H1 (cell line): ENCODE data around the gene PPARA. TPM values are rescaled to one million over a fixed set of nuclear protein-coding genes. Genes with fewer than 3 reads are reported as not detected.

Experiments
- NANOG ChIP-seq: IDR thresholded peaks from 2 replicates; pipeline ENCODE4 v1.6.1; 2011; ENCODE audit warnings: low read length, low read depth, mild to moderate bottlenecking, inconsistent platforms; ENCODE audit not compliant: insufficient read depth, poor library complexity, severe bottlenecking
- RBBP5 ChIP-seq: IDR thresholded peaks from 2 replicates; pipeline ENCODE4 v1.7.1; 2012; ENCODE audit warnings: low read depth, mild to moderate bottlenecking, inconsistent platforms, low read length, moderate library complexity, borderline replicate concordance
- RFX5 ChIP-seq: IDR thresholded peaks from 2 replicates; pipeline ENCODE4 v1.6.1; 2011; ENCODE audit warnings: low read depth, low read length, improper control_type of control experiment, borderline replicate concordance
- RXRA ChIP-seq: IDR thresholded peaks from 2 replicates; pipeline ENCODE4 v1.6.1; 2011; ENCODE audit warnings: low read depth, mild to moderate bottlenecking, low read length, moderate library complexity; ENCODE audit not compliant: insufficient read depth
- TCF12 ChIP-seq: IDR thresholded peaks from 2 replicates; pipeline ENCODE4 v1.6.1; 2011; ENCODE audit warnings: low read depth, mild to moderate bottlenecking, low read length
- TEAD4 ChIP-seq: IDR thresholded peaks from 2 replicates; pipeline ENCODE4 v1.6.1; 2012; ENCODE audit warnings: low read depth, low read length, inconsistent platforms, mixed read lengths
- polyA plus RNA-seq, 7 experiments: library from polyadenylated mRNA; depleted of rRNA in 3 of 7; stranded (reverse) in 5 of 7; unstranded in 2 of 7; fragments of >200 nt in 5 of 7; fragments of 200-250 nt in 2 of 7; gene quantifications; 1 replicate in 5 of 7; 2 replicates in 1 of 7; 4 replicates in 1 of 7; pipeline versions ENCODE4 v1.2.1 to v1.2.3, GENCODE V29; 2011 to 2013; ENCODE audit warnings: missing spikeins in 2 of 7, mixed read lengths in 2 of 7
- total RNA-seq: library from RNA; stranded (reverse); fragmentation: NEBNext Ultra II Directional; extraction: Animal tissue kit (Norgen Biotek cat#: 25700); gene quantifications from 2 replicates; pipeline ENCODE4 v1.2.1, GENCODE V29; 2021
- TF ChIP-seq, protein P1 (sequence below): fragments of 300-600 bp; sonication (generic); IDR thresholded peaks from 2 replicates; pipeline ENCODE4 v1.7.1; 2012; ENCODE audit warnings: low read length, moderate library complexity, mild to moderate bottlenecking, inconsistent platforms; ENCODE audit not compliant: insufficient replicate concordance
- TF ChIP-seq, protein P2 (sequence below): IDR thresholded peaks from 2 replicates; pipeline ENCODE4 v1.6.1; 2012; ENCODE audit warnings: inconsistent platforms

The PPARA gene
- total and polyA plus RNA-seq, 2 of the 8 experiments (the other 6 are each of a cell fraction or from before 2014, with no cell fraction given), result 3.1 to 8.2 TPM

DNA sequence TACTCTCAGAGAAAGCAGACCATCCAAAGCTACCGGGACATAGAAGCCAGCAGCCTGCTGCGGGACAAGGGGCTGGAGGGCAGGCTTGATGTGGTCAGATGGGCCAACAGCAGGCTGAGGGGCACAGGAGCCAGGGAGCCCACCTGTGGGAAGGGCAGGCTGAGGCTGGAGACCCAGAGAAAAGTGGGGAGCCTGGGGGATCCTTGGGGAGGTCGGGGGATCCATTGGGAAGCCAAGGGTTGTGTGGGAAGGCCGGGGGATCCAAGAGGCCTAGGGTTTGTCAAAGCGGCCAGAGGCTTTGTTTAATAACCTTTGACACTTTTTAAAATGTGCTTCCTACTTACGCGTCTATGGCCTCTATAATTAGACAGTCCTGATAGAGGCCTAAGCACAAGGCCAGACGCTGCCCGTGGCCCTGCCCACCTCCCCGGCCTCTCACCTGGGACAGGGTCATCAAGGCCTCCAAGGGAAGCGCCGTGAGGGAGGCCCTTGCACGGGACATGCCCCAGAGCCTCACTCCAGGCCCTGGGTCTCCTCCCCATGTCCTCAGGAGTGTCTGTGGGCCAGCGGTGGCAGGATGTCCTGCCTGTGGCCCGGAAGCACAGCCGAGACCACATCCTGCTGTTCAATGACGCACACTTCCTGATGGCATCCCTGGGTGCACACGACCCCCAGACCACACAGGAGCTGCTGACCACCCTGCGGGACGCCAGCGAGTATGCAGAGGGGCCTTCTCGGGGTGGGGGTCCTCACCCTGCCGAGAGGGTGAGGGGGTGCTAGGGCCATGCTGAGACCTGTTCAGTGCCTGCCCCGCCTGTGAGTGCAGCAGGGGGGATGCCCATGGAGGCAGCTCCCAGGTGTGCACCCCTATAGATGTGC, 137.8 kb downstream of the PPARA start (continued):
- TF ChIP-seq, protein P1, sequence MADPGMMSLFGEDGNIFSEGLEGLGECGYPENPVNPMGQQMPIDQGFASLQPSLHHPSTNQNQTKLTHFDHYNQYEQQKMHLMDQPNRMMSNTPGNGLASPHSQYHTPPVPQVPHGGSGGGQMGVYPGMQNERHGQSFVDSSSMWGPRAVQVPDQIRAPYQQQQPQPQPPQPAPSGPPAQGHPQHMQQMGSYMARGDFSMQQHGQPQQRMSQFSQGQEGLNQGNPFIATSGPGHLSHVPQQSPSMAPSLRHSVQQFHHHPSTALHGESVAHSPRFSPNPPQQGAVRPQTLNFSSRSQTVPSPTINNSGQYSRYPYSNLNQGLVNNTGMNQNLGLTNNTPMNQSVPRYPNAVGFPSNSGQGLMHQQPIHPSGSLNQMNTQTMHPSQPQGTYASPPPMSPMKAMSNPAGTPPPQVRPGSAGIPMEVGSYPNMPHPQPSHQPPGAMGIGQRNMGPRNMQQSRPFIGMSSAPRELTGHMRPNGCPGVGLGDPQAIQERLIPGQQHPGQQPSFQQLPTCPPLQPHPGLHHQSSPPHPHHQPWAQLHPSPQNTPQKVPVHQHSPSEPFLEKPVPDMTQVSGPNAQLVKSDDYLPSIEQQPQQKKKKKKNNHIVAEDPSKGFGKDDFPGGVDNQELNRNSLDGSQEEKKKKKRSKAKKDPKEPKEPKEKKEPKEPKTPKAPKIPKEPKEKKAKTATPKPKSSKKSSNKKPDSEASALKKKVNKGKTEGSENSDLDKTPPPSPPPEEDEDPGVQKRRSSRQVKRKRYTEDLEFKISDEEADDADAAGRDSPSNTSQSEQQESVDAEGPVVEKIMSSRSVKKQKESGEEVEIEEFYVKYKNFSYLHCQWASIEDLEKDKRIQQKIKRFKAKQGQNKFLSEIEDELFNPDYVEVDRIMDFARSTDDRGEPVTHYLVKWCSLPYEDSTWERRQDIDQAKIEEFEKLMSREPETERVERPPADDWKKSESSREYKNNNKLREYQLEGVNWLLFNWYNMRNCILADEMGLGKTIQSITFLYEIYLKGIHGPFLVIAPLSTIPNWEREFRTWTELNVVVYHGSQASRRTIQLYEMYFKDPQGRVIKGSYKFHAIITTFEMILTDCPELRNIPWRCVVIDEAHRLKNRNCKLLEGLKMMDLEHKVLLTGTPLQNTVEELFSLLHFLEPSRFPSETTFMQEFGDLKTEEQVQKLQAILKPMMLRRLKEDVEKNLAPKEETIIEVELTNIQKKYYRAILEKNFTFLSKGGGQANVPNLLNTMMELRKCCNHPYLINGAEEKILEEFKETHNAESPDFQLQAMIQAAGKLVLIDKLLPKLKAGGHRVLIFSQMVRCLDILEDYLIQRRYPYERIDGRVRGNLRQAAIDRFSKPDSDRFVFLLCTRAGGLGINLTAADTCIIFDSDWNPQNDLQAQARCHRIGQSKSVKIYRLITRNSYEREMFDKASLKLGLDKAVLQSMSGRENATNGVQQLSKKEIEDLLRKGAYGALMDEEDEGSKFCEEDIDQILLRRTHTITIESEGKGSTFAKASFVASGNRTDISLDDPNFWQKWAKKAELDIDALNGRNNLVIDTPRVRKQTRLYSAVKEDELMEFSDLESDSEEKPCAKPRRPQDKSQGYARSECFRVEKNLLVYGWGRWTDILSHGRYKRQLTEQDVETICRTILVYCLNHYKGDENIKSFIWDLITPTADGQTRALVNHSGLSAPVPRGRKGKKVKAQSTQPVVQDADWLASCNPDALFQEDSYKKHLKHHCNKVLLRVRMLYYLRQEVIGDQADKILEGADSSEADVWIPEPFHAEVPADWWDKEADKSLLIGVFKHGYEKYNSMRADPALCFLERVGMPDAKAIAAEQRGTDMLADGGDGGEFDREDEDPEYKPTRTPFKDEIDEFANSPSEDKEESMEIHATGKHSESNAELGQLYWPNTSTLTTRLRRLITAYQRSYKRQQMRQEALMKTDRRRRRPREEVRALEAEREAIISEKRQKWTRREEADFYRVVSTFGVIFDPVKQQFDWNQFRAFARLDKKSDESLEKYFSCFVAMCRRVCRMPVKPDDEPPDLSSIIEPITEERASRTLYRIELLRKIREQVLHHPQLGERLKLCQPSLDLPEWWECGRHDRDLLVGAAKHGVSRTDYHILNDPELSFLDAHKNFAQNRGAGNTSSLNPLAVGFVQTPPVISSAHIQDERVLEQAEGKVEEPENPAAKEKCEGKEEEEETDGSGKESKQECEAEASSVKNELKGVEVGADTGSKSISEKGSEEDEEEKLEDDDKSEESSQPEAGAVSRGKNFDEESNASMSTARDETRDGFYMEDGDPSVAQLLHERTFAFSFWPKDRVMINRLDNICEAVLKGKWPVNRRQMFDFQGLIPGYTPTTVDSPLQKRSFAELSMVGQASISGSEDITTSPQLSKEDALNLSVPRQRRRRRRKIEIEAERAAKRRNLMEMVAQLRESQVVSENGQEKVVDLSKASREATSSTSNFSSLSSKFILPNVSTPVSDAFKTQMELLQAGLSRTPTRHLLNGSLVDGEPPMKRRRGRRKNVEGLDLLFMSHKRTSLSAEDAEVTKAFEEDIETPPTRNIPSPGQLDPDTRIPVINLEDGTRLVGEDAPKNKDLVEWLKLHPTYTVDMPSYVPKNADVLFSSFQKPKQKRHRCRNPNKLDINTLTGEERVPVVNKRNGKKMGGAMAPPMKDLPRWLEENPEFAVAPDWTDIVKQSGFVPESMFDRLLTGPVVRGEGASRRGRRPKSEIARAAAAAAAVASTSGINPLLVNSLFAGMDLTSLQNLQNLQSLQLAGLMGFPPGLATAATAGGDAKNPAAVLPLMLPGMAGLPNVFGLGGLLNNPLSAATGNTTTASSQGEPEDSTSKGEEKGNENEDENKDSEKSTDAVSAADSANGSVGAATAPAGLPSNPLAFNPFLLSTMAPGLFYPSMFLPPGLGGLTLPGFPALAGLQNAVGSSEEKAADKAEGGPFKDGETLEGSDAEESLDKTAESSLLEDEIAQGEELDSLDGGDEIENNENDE, result no peak
- TF ChIP-seq RFX5 (no peak), TCF12 (no peak), TEAD4 (no peak), NANOG (no peak), RXRA (no peak), RBBP5 (no peak)
- TF ChIP-seq, protein P2, sequence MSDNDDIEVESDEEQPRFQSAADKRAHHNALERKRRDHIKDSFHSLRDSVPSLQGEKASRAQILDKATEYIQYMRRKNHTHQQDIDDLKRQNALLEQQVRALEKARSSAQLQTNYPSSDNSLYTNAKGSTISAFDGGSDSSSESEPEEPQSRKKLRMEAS, result no peak
